Natural killer cell (primary cell): ENCODE measurements around the gene GMPR2. TPM values are rescaled to one million over a fixed set of nuclear protein-coding genes. Genes with fewer than 3 reads are reported as not detected.

Source experiments
- ATAC-seq, 3 donors: fragments of 150-1000 bp in 2 of 3; fragments of 200-7000 bp in 1 of 3; cut with Tn5 transposase; 1 replicate in 1 of 3; 2 replicates in 2 of 3; pipeline ENCODE4 v1.10.0; 2021; ENCODE audit warnings: mild to moderate bottlenecking in 2 of 3, moderate library complexity in 2 of 3
- DNase-seq, 2 donors: peaks; one replicate each; pipeline versions ENCODE4 v3.0.0 to v3.0.0-alpha.2; 2013 to 2021; ENCODE audit warnings: mixed read lengths in 1 of 2
- H3K27ac ChIP-seq: one replicate; pipeline ENCODE4 v1.5.1; 2013; ENCODE audit warnings: mild to moderate bottlenecking, low read length
- H3K27me3 ChIP-seq: one replicate; pipeline ENCODE4 v1.6.1; 2013; ENCODE audit warnings: low read length; ENCODE audit not compliant: control insufficient read depth, insufficient read depth
- H3K36me3 ChIP-seq: one replicate; pipeline ENCODE4 v1.6.1; 2013; ENCODE audit warnings: low read length; ENCODE audit not compliant: control insufficient read depth, insufficient read depth
- H3K4me1 ChIP-seq: one replicate; pipeline ENCODE4 v1.6.1; 2013; ENCODE audit warnings: low read length; ENCODE audit not compliant: control insufficient read depth, insufficient read depth
- H3K4me3 ChIP-seq: one replicate; pipeline ENCODE4 v1.5.1; 2013; ENCODE audit warnings: low read length
- H3K9me3 ChIP-seq: one replicate; pipeline ENCODE4 v1.6.1; 2013; ENCODE audit warnings: low read length; ENCODE audit not compliant: control insufficient read depth, insufficient read depth
- H3K27ac Mint-ChIP-seq, 2 donors: one replicate each; pipeline ENCODE4 v1.8.0; 2022; ENCODE audit warnings: mild to moderate bottlenecking in 2 of 2, mixed read lengths in 2 of 2, moderate library complexity in 1 of 2
- H3K27me3 Mint-ChIP-seq, 2 donors: one replicate each; pipeline ENCODE4 v1.8.0; 2022; ENCODE audit warnings: low read depth in 2 of 2, mixed read lengths in 2 of 2
- H3K36me3 Mint-ChIP-seq: one replicate; pipeline ENCODE4 v1.8.0; 2022; ENCODE audit warnings: mixed read lengths
- H3K4me1 Mint-ChIP-seq, 2 donors: one replicate each; pipeline ENCODE4 v1.8.0; 2022; ENCODE audit warnings: mixed read lengths in 2 of 2
- H3K4me3 Mint-ChIP-seq: one replicate; pipeline ENCODE4 v1.8.0; 2022; ENCODE audit warnings: mild to moderate bottlenecking, moderate library complexity, mixed read lengths
- H3K9me3 Mint-ChIP-seq, 2 donors: one replicate each; pipeline ENCODE4 v1.8.0; 2022; ENCODE audit warnings: mixed read lengths in 2 of 2
- WGBS: methylation state at CpG from one replicate; pipeline ENCODE4 v1.1.7; 2013; ENCODE audit warnings: missing lambda C conversion rate; ENCODE audit not compliant: insufficient coverage; 5-methylcytosine and 5-hydroxymethylcytosine counted together
- intact Hi-C: fragments of 100-400 bp; cut with micrococcal nuclease; formaldehyde crosslinking; loops from one replicate; pipeline ENCODE4 v1.14.2; 2022
- total RNA-seq, 4 donors: library from RNA; stranded (reverse); fragments of 120-200 nt in 1 of 4; gene quantifications; one replicate each; pipeline versions ENCODE4 v1.2.3 to v1.2.4, GENCODE V29; 2013 to 2022
- TF ChIP-seq, protein P1 (sequence below): fragments of 200-600 bp; IDR thresholded peaks from one replicate; pipeline ENCODE4 v1.8.0; 2022; ENCODE audit warnings: antibody characterized with exemption

The GMPR2 gene
- total RNA-seq, 3 donors from 2014 or later (not counting 1 experiment from before 2014, with no cell fraction given), result 46.5 to 63.3 (median 53.3) TPM

DNA sequence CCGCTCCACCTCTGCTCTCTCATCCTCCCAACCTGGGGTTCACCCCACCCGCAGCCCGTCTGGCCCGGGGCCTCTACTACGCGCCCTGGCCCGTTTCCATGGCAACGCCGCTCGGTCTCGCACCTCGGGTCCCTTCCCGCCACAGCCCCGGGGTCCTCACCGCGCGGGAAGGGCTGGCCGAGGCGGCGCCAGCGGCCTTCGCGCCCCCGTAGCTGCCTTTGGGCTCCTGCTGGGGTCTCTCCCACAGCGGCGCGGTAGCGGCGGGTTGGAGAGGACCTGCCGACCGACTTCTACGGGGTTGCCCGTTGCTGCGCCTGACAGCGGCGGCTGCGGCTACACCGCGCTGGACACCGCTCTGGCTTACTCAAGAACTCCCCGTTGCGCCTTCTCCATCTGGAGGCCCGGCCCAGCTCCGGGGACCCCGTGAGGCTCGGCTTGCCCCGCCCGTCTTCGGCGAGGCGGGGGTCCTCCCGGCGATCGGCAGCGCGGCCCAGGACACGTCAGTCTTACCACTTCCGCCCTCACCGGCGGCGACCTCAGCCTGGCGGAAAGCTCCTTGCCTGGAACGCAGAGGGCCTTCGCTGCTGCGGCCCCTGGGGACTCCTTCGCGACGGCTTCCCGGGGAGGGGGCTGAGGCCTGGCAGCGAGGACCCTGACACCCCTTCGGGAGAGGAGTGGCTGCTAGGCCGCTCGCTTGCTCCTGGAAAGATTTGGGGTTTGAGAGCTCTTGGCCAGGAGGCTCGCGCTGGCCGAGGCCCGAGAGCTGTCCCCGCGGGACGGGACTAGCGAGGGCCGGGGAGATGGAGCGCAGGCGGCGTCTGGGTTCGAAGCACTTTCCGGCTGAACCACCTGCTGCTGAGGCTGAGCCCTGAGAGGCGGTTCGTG is 37.3 kb upstream of the GMPR2 start, which contains the start of gene TM9SF1:
Gene TM9SF1, minus strand, starts transcription at position 256 of the 885 bp plus-strand sequence. CDS start 422 bp downstream, outside the sequence.
- peak within 1 kb of the TSS; percentile 92 for H3K4me3 ChIP-seq
- peaks cover 42 to 52% of the 10 kb centered on the region in 2 donors for H3K4me1 Mint-ChIP-seq
- TF ChIP-seq, protein P1, sequence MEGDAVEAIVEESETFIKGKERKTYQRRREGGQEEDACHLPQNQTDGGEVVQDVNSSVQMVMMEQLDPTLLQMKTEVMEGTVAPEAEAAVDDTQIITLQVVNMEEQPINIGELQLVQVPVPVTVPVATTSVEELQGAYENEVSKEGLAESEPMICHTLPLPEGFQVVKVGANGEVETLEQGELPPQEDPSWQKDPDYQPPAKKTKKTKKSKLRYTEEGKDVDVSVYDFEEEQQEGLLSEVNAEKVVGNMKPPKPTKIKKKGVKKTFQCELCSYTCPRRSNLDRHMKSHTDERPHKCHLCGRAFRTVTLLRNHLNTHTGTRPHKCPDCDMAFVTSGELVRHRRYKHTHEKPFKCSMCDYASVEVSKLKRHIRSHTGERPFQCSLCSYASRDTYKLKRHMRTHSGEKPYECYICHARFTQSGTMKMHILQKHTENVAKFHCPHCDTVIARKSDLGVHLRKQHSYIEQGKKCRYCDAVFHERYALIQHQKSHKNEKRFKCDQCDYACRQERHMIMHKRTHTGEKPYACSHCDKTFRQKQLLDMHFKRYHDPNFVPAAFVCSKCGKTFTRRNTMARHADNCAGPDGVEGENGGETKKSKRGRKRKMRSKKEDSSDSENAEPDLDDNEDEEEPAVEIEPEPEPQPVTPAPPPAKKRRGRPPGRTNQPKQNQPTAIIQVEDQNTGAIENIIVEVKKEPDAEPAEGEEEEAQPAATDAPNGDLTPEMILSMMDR, result no peak
- under 1% methylated on average over 89 of the region's 89 CpGs for WGBS
- H3K36me3 Mint-ChIP-seq, result no peaks in the 10 kb centered on the region
- intact Hi-C loops, result loop anchor here (1.0 to 5.0 kb wide), 2 partner anchors 18 to 37 kb away; partner anchors contain the start of genes CHMP4A, GMPR2 and NEDD8
- peaks cover 13% of the 10 kb centered on the region for H3K36me3 ChIP-seq
- H3K4me1 ChIP-seq, result peaks cover 30% of the 10 kb centered on the region
- no peaks in the 10 kb centered on the region for H3K9me3 ChIP-seq
- H3K27me3 Mint-ChIP-seq, result no peaks in the 10 kb centered on the region
- no peaks in the 10 kb centered on the region for H3K9me3 Mint-ChIP-seq
- H3K27ac Mint-ChIP-seq, result peak within 1 kb of the TSS; percentile 91 to 96
- H3K4me3 Mint-ChIP-seq, result peak within 1 kb of the TSS; percentile 85
- H3K27me3 ChIP-seq, result no peaks in the 10 kb centered on the region
- ATAC-seq (peak; percentile 82 to 92 (median 84)), DNase-seq (peak; percentile 92 to 95)
- peak within 1 kb of the TSS; percentile 99 for H3K27ac ChIP-seq

DNA sequence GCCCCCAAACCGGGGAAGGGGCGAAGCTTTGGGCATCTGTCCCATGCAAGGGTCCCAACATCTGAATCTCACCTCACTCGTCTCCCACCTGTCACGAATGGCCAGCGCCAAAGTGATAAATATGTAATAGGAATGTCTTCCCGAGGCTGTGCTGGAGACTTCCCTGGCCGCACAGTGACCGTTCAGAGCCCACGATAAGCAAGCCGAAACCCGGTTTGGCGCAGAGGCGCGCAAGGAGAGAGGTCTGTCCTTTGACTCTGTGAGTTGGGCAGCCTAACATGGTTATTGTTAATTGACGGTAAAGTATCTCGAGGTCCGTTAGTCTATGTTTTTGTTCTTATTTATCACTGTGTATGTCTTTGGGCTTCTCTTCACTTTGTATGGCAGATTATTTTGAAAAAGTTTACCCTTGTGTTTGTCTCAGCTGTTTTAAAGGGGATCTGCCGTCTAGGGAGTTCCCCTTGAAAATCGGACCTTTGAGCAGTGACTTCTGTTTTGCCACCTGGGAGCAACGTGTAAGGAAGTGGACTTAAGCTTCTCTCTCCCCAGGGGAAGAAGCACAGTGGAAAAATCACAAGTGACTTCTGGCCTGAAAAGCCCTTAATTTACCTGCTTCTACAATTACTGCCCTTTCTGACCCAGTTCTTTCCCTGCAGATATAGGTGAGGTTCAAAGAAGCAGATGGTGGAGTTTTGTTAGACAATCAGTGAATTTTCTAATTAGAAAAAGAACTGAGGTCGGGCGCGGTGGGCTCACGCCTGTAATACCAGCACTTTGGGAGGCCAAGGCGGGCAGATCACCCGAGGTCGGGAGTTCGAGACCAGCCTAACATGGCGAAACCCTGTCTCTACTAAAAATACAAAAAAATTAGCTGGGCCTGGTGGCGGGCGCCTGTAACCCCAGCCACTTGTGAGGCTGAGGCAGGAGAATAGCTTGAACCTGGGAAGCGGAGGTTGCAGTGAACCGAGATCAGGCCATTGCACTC is 36.4 kb upstream of the GMPR2 start:
- peaks cover 42 to 52% of the 10 kb centered on the region in 2 donors for H3K4me1 Mint-ChIP-seq
- Histone ChIP-seq H3K4me1 (peaks cover 30% of the 10 kb centered on the region), H3K27me3 (no peaks in the 10 kb centered on the region), H3K27ac (peak overlapping the region; percentile 99), H3K9me3 (no peaks in the 10 kb centered on the region), H3K36me3 (peaks cover 13% of the 10 kb centered on the region), H3K4me3 (peak overlapping the region; percentile 92)
- TF ChIP-seq, protein P1, result no peak
- intact Hi-C loops, result loop anchor here (5.0 kb wide), 1 partner anchor 36 kb away; the partner anchor contains the start of genes GMPR2 and NEDD8
- DNase-seq, result peak in 1 of 2 donors; percentile 47
- H3K27ac Mint-ChIP-seq, result peak overlapping the region; percentile 91 to 96
- no peak for ATAC-seq
- H3K4me3 Mint-ChIP-seq, result peak overlapping the region; percentile 85
- H3K9me3 Mint-ChIP-seq, result no peaks in the 10 kb centered on the region
- WGBS, result 34% methylated on average over 32 of the region's 33 CpGs
- H3K36me3 Mint-ChIP-seq, result no peaks in the 10 kb centered on the region
- H3K27me3 Mint-ChIP-seq, result no peaks in the 10 kb centered on the region

DNA sequence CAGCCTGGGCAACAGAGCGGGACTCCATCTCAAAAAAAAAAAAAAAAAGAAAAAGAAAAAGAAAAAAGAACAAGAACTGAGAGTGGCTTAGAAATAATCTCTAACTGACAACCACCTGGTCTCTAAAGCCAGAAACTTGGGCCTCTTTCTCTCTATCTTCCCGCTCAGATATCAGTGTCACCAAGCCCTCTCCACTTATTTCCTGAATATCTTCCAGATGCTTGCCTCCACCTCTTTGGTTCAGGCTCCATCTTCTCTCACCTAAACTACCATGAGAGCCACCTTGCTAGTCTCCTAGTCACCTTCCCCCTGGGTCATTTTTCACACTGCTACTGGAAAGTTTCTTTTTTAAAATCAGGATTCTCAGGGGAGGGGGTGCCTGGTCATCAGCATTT is 35.7 kb upstream of the GMPR2 start:
- no peaks in the 10 kb centered on the region for H3K9me3 ChIP-seq
- no peaks in the 10 kb centered on the region for H3K27me3 ChIP-seq
- peak overlapping the region; percentile 83 for H3K4me3 Mint-ChIP-seq
- no peaks in the 10 kb centered on the region for H3K27me3 Mint-ChIP-seq
- no peak overlapping the region for H3K4me3 ChIP-seq
- H3K36me3 Mint-ChIP-seq, result no peaks in the 10 kb centered on the region
- H3K27ac ChIP-seq, result no peak overlapping the region
- intact Hi-C loops, result loop anchor here (5.0 kb wide), 1 partner anchor 35 kb away; the partner anchor contains the start of genes GMPR2 and NEDD8
- H3K4me1 ChIP-seq, result peaks cover 30% of the 10 kb centered on the region
- ATAC-seq (no peak), DNase-seq (no peak)
- H3K27ac Mint-ChIP-seq, result peak overlapping the region; percentile 91 to 96
- H3K9me3 Mint-ChIP-seq, result no peaks in the 10 kb centered on the region
- 59% methylated on average over 2 of the region's 2 CpGs for WGBS
- TF ChIP-seq, protein P1, result no peak
- peaks cover 14% of the 10 kb centered on the region for H3K36me3 ChIP-seq
- H3K4me1 Mint-ChIP-seq, result peaks cover 42 to 47% of the 10 kb centered on the region in 2 donors
